Transverse colon (tissue), 4 donors: ENCODE measurements around the gene YTHDF1. TPM values are rescaled to one million over a fixed set of nuclear protein-coding genes. Genes with fewer than 3 reads are reported as not detected.

Experiments
- DNase-seq: peaks from one replicate; pipeline ENCODE4 v3.0.0-alpha.2; 2019
- H3K27ac ChIP-seq, 4 donors: fragments of 200-600 bp; sonication (generic); 2 replicates each; pipeline ENCODE4 v1.5.1; 2016 to 2018; ENCODE audit warnings: inconsistent platforms in 4 of 4
- H3K27me3 ChIP-seq: fragments of 200-600 bp; sonication (generic); 2 replicates; pipeline ENCODE4 v1.5.1; 2017; ENCODE audit warnings: inconsistent platforms
- H3K36me3 ChIP-seq, 4 donors: fragments of 200-600 bp; sonication (generic); 2 replicates each; pipeline ENCODE4 v1.5.1; 2017 to 2019; ENCODE audit warnings: inconsistent platforms in 4 of 4
- H3K4me1 ChIP-seq, 4 donors: fragments of 200-600 bp; sonication (generic); 2 replicates each; pipeline ENCODE4 v1.5.1; 2017 to 2020; ENCODE audit warnings: inconsistent platforms in 4 of 4
- H3K4me3 ChIP-seq, 4 donors: fragments of 200-600 bp; sonication (generic); 1 replicate in 1 of 4; 2 replicates in 3 of 4; pipeline versions ENCODE4 v1.5.1 to v1.6.1; 2017 to 2019; ENCODE audit warnings: inconsistent platforms in 4 of 4
- H3K9me3 ChIP-seq, 2 donors: fragments of 200-600 bp; sonication (generic); 2 replicates each; pipeline ENCODE4 v1.5.1; 2017 to 2019; ENCODE audit warnings: inconsistent platforms in 2 of 2
- EP300 ChIP-seq: sonication (generic); formaldehyde crosslinking; IDR thresholded peaks from one replicate; pipeline ENCODE4 v1.6.1; 2017; ENCODE audit warnings: antibody characterized with exemption, low read depth
- POLR2A ChIP-seq: fragments of 450-650 bp; IDR thresholded peaks from one replicate; pipeline ENCODE4 v1.6.1; 2016; ENCODE audit warnings: antibody characterized with exemption, mild to moderate bottlenecking, moderate library complexity
- POLR2AphosphoS5 ChIP-seq, 3 donors: sonication (generic); formaldehyde crosslinking; IDR thresholded peaks; one replicate each; pipeline ENCODE4 v1.6.1; 2016; ENCODE audit warnings: antibody characterized with exemption in 3 of 3
- WGBS, 2 donors: methylation state at CpG; one replicate each; pipeline ENCODE4 v1.1.5; 2018; ENCODE audit warnings: low coverage in 1 of 2; 5-methylcytosine and 5-hydroxymethylcytosine counted together
- in situ Hi-C, 4 donors: fragments of 200-750 bp; cut with MboI; loops; one replicate each; pipeline versions ENCODE4 v1.15.0 to v1.15.1; 2017; ENCODE audit warnings: low sequenced_read_pairs in 3 of 4, low pct_ligation_motif_present in 1 of 4, low pct_unique_long_range_greater_than_20kb in 1 of 4
- intact Hi-C: fragments of 100-400 bp; cut with DNase I; formaldehyde crosslinking; loops from one replicate; pipeline ENCODE4 v1.15.1; 2023; ENCODE audit warnings: low total_unique reads
- total RNA-seq, 4 donors: library from RNA; depleted of rRNA; stranded (reverse); fragments of >200 nt; gene quantifications; one replicate each; pipeline ENCODE4 v1.1.0, GENCODE V29; 2016
- TF ChIP-seq, protein P1 (sequence below), 5 experiments: fragments of 200-600 bp in 3 of 5; fragments of 450-650 bp in 2 of 5; sonication (generic) in 3 of 5; IDR thresholded peaks; 1 replicate in 2 of 5; 2 replicates in 3 of 5; pipeline ENCODE4 v1.5.1; 2016 to 2017; ENCODE audit warnings: antibody characterized with exemption in 5 of 5, inconsistent platforms in 3 of 5, mild to moderate bottlenecking in 2 of 5, moderate library complexity in 1 of 5

The YTHDF1 gene
- total RNA-seq, 4 donors from 2014 or later: 29.4 to 35.2 (median 32.9) TPM

DNA sequence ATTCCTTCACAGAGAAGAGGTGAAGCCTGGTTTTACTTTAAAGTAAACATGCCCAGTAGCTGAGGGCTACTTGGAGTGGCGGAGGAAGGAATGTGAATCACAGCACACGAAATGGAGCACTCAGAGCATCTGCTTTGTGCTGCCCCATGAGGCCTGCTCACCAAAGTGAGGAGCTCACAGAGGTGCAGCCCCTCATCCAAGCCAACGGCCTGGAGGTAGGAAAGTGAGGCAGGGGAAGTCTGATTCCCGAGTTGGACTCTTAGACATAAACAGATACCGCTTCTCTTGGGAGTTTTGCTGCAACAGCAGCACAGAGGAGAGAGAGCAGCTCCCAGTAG is 3.6 kb downstream of the YTHDF1 start:
- Histone ChIP-seq H3K27ac (no peak overlapping the region), H3K4me1 (peaks cover 11 to 36% (median 31%) of the 10 kb centered on the region in 4 donors), H3K36me3 (peaks cover 0 to 17% (median 7%) of the 10 kb centered on the region in 4 donors), H3K4me3 (no peak overlapping the region), H3K9me3 (no peaks in the 10 kb centered on the region), H3K27me3 (no peaks in the 10 kb centered on the region)
- no peak for DNase-seq
- 83% methylated on average over 5 of the region's 5 CpGs; no CpG with 5 or more reads in 1 of the 2 donors for WGBS, 2 donors
- in situ Hi-C loops: no loop called here
- intact Hi-C loops: no loop called here
- TF ChIP-seq POLR2A: no peak
- no peak for TF ChIP-seq POLR2AphosphoS5 (IDR thresholded peaks at IDR 0.05)
- no peak for TF ChIP-seq EP300
- TF ChIP-seq, protein P1, sequence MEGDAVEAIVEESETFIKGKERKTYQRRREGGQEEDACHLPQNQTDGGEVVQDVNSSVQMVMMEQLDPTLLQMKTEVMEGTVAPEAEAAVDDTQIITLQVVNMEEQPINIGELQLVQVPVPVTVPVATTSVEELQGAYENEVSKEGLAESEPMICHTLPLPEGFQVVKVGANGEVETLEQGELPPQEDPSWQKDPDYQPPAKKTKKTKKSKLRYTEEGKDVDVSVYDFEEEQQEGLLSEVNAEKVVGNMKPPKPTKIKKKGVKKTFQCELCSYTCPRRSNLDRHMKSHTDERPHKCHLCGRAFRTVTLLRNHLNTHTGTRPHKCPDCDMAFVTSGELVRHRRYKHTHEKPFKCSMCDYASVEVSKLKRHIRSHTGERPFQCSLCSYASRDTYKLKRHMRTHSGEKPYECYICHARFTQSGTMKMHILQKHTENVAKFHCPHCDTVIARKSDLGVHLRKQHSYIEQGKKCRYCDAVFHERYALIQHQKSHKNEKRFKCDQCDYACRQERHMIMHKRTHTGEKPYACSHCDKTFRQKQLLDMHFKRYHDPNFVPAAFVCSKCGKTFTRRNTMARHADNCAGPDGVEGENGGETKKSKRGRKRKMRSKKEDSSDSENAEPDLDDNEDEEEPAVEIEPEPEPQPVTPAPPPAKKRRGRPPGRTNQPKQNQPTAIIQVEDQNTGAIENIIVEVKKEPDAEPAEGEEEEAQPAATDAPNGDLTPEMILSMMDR (IDR thresholded peaks at IDR 0.05): no peak

DNA sequence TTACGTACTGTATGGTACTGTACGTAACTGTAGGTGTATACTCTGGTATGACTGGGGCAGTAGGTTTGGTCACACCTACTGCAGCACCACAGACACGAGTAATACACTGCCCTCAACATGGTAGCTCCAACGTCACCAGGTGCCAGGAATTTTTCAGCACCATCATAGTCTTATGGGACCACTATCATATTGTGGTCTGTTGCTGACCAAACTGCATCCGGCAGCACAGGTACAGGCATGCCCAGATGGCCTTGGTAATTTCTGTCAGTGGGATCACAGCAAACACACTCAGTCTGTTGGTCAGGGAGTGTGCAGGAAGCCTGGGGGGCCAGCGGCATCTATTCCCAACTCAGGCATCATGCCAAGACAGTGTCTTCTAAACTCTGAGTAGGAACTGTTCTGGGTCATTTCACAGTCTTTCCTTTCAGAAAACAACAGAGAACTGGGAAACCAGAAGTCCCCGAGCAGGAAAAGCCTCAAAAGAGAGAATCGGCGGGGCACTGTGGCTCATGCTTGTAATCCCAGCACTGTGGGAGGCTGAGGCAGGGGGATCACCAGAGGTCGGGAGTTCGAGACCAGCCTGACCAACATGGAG is 5.8 kb downstream of the YTHDF1 start:
- Histone ChIP-seq H3K27ac (no peak overlapping the region), H3K4me1 (peaks cover 11 to 30% (median 22%) of the 10 kb centered on the region in 4 donors), H3K36me3 (peaks cover 0 to 24% (median 7%) of the 10 kb centered on the region in 4 donors), H3K4me3 (no peak overlapping the region), H3K27me3 (no peaks in the 10 kb centered on the region), H3K9me3 (no peaks in the 10 kb centered on the region)
- TF ChIP-seq POLR2A (no peak), EP300 (no peak), POLR2AphosphoS5 (IDR thresholded peaks at IDR 0.05) (no peak)
- TF ChIP-seq, protein P1 (IDR thresholded peaks at IDR 0.05): no peak
- no peak for DNase-seq
- 85% methylated on average over 11 of the region's 11 CpGs; no CpG with 5 or more reads in 1 of the 2 donors for WGBS, 2 donors
- intact Hi-C loops: no loop called here
- in situ Hi-C loops: no loop called here

DNA sequence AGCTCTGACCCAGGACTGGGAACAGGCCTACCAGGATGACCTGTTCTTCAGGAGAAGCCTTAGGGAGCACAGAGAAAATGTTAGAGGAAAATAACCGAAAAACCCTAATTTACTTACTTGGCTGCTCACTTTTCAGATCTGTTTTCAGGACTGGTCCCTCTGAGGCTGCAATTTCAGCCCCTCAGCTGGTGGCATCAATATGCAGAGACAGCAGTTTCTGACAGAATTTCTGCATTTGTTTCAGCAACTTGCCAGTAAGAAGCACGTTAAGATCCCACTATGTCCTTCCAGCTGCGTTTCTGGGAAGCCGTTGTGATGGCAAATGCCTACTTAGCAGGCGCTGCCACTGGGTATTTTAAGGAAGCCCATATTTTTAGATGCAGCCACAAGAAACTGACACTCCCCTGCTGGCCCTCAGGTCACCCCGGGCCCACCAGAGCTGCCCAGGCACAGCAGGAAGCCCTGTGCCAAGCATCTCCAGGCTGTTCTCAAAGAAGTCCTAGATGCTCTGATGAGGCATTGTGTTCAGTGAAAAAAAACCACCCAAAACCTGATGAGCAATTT is 7.5 kb downstream of the YTHDF1 start:
- TF ChIP-seq EP300: no peak
- TF ChIP-seq, protein P1 (IDR thresholded peaks at IDR 0.05): no peak
- TF ChIP-seq POLR2A: no peak
- DNase-seq: no peak
- H3K9me3 ChIP-seq: no peaks in the 10 kb centered on the region
- H3K27me3 ChIP-seq: no peaks in the 10 kb centered on the region
- in situ Hi-C loops (no loop called here), intact Hi-C loops (no loop called here)
- 81 to 83% methylated on average over 1 to 6 of the region's 6 CpGs for whole genome bisulfite sequencing, 2 donors
- no peak overlapping the region for H3K4me3 ChIP-seq
- H3K4me1 ChIP-seq: peaks cover 2 to 14% (median 12%) of the 10 kb centered on the region in 4 donors
- peaks cover 0 to 36% (median 13%) of the 10 kb centered on the region in 4 donors for H3K36me3 ChIP-seq
- H3K27ac ChIP-seq: no peak overlapping the region

DNA sequence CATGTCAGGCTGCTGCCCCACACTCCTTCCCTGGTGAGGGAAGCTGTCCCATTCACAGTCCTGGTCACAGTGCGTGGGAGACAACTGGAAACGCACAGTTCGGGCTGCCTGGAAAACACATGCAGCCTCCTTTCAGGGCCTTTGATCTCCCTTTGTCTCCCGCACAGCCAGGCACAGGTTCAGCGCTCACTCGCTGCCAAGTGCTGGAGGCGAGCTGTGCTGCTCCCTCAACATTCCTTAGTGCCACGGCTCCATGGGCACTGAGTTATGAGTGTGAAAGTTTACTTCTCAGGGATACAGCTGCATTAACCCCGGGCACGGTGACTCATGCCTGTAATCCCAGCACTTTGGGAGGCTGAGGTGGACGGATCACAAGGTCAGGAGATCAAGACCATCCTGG is 9.1 kb downstream of the YTHDF1 start:
- no peaks in the 10 kb centered on the region for H3K4me1 ChIP-seq
- no peak for DNase-seq
- in situ Hi-C loops (no loop called here), intact Hi-C loops (no loop called here)
- peaks cover 0 to 43% (median 21%) of the 10 kb centered on the region in 4 donors for H3K36me3 ChIP-seq
- TF ChIP-seq, protein P1 (IDR thresholded peaks at IDR 0.05): no peak
- TF ChIP-seq EP300 (no peak), POLR2AphosphoS5 (IDR thresholded peaks at IDR 0.05) (no peak), POLR2A (no peak)
- H3K4me3 ChIP-seq: no peak overlapping the region
- H3K9me3 ChIP-seq: no peaks in the 10 kb centered on the region
- no peak overlapping the region for H3K27ac ChIP-seq
- no peaks in the 10 kb centered on the region for H3K27me3 ChIP-seq
- WGBS, 2 donors: 79% methylated on average over 11 of the region's 11 CpGs; no CpG with 5 or more reads in 1 of the 2 donors
